Left renal cortex interstitium (tissue), 4 donors: Measurements from ENCODE around the gene LRRC4C. TPM values are rescaled to one million over a fixed set of nuclear protein-coding genes. Genes with fewer than 3 reads are reported as not detected.
"Not testable (repeated sequence)": the region's sequence is repeated elsewhere in the genome, so short reads cannot be mapped to it uniquely, and the experiment has no call there.

Experiments
- DNase-seq, 4 donors: peaks; one replicate each; pipeline ENCODE4 v3.0.0-alpha.2; 2013; ENCODE audit warnings: low read depth in 4 of 4, low spot score in 2 of 4, missing footprints in 1 of 4
- polyA plus RNA-seq, 4 donors: library from polyadenylated mRNA; unstranded; fragments of 120-200 nt; gene quantifications; one replicate each; pipeline ENCODE4 v1.2.1, GENCODE V29; 2013; ENCODE audit not compliant: insufficient read length in 4 of 4

The LRRC4C gene
- polyA plus RNA-seq, 4 donors, result 12.8 to 15.3 (median 14.6) TPM

- no peak for DNase-seq
These were observed 1240.1 kb downstream of the LRRC4C start for GRCh38 chr11:40219401-40219800.

DNA sequence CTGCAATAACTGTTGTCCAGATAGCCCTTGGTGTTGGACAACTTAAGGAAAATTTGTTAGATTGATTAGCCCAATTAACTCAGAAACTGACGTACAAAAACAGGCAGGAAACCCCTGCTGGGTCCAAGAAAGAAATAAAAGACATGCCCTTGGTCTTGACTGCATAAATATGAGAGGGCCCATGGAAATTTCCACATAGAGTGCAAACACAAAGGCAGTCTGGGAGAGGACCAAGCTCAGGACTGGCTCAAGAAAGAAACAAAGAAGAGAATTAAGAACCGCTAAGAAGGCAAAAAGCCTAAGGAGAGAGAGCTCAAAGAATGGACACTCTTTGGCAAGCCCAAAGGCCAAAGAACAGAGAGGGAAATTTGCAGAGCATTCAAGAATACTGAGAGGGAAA lies 1243.9 kb downstream of the LRRC4C start:
- no peak for DNase-seq

GRCh38 chr11:40207416-40207815 lies 1252.0 kb downstream of the LRRC4C start:
- DNase-seq, result no peak

DNA sequence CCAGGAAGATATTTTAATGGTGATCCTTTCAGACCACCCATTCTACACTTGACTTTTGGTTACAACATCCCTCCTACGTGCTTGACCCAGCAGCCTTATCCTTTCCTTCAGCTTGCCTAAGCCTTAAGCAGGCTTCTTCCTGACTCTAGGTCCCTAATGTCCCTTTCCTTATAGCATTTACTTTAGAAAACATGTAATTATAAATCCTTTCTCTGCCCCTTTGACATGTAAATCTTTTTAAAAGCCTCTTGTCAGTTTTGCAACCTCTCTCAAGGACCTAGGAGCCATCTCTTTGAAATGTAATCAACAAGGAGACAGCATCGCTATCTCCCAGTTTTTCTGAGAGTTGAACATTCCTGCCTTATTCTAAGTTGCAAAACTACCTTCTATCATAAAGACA lies 1255.2 kb downstream of the LRRC4C start:
- DNase-seq, result no peak

DNA sequence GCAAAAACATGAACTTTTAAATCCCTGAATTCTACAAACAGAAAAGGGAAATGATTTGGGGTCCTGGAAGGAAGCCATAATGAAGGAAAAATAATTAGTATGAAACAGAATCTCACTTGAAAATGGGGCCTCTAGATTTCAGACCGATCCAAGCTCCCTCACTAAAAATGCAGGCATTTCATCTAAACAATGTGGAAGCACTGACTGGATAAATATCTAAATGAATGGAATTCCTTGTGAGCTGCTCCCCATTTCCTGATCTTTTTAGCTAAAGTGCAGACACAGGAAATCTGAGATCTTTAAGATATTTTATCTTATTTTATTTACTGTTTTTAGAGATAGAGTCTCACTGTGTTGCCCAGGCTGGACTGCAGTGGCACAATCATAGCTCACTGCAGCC lies 1255.8 kb downstream of the LRRC4C start:
- no peak for DNase-seq

DNA sequence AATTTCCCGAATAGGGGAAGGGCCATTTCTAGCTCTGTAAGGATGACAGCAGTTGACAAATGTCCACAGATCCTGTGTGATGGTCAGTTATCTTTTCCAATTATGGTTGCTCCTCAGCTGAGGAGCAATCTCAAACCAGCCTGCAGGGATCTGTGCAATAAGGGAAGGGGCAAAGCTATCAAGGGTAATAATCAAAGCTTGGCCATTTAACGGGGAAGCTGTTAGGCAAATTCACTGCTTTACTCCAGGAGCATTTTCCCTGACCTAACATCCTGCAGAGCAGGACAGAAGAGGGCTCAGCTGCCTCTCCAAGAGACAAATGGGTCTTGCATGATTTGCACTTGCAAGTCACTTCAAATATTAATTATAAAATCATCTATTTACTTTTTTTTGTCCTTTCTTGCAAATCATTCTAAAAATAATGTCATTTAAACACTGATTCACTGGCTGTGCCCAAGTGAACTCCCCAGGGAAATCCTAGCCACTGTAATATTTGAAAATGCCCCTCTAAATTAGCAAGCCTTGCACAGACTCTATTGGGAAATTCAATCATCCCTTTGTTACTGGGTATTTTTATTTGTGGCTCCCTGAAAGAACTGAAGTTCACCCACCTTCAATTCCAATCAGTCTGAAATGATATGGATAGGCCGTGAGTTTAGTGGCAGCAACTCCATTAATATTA lies 1256.7 kb downstream of the LRRC4C start:
- no peak for DNase-seq

DNA sequence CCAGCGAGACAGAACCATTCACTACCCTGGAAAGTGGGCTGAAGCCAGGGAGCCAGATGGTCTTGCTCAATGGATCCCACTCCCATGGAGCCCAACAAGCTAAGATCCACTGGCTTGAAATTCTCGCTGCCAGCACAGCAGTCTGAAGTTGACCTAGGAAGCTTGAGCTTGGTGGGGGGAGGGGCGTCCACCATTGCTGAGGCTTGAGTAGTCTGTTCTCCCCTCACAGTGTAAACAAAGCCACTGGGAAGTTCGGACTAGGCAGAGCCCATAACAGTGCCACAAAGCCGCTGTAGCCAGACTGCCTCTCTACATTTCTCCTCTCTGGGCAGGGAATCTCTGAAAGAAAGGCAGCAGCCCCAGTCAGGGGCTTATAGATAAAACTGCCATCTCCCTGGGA lies 1266.9 kb downstream of the LRRC4C start:
- not testable (repeated sequence) for DNase-seq

DNA sequence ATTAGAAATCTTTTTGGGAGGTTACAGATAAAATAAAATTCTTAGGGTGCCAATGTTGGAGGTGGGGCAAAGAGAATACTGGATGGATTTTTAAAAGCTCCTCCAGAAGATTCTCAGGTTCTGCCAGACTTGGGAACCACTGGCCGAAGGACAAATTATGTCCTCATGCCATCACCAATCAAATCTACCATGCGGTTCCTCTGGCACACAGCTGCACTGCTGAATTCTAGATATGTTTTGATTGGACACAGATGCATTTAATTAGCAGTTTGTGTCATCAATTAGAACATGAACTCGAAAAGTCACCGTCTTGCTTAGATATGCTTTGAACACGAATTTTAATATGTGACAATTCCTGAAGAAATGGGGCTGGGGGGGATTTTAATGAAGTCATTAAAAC lies 1269.2 kb downstream of the LRRC4C start:
- DNase-seq, result no peak

- no peak for DNase-seq
These were observed 1270.6 kb downstream of the LRRC4C start for GRCh38 chr11:40188848-40189247.

- no peak for DNase-seq
These were observed 1272.2 kb downstream of the LRRC4C start for GRCh38 chr11:40187295-40187694.

DNA sequence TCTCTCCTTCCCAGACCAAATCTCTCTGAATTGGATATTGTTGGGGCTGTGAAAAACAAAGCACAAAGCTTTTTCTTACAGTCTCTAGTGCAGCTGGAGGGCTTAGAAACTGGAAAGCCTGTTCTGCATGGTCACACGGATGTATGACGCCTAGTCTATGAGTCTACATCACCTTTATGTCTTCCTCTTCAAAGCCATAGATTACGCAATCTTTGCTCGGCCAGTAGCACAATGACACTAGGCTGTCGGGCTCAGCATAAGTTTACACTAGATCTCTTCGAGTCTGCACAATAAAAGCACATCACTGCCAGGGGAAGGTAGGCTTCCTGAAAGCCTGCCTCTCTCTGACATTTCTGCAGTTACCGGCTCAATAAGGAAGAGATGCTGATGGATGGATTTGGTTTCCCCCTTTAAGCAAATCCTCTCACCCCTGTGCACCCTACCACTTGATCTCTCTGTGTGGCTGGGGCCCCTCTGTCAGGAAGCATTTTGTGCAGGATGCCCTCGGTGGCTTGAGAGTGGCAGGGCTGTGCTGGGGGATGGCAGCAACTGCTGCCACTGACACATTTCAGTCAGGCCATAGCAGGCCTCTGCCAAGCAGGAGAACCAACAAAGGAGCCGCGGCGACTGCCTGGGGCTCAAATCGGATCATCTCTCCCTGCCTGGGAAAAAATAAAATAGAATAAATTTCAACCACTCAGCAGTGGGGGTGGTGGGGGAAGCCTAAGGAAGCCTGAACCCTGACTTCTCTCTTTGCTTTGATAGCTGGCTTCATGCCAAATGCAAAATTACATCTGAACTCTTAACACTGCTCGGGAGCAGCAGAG lies 1272.8 kb downstream of the LRRC4C start:
- no peak for DNase-seq

DNA sequence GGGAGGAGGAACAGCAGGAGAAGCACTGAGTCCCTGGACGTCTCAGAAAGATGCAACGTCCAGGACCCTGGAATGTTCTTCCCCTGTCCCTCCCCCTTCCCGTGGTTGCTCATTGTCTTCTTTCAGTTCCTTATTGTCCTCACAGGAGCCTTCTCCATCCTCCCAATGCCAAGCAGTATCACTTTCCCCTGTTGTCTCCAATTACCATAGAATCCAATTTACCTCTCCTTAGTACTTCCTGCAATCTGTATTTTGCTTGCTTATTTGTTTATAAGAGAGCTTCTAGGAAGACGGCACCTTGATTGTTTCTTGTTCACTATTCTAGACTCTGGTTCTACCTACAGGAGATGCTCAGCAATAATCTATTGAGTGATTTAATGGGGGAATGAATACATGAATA lies 1273.7 kb downstream of the LRRC4C start:
- DNase-seq, result no peak

DNA sequence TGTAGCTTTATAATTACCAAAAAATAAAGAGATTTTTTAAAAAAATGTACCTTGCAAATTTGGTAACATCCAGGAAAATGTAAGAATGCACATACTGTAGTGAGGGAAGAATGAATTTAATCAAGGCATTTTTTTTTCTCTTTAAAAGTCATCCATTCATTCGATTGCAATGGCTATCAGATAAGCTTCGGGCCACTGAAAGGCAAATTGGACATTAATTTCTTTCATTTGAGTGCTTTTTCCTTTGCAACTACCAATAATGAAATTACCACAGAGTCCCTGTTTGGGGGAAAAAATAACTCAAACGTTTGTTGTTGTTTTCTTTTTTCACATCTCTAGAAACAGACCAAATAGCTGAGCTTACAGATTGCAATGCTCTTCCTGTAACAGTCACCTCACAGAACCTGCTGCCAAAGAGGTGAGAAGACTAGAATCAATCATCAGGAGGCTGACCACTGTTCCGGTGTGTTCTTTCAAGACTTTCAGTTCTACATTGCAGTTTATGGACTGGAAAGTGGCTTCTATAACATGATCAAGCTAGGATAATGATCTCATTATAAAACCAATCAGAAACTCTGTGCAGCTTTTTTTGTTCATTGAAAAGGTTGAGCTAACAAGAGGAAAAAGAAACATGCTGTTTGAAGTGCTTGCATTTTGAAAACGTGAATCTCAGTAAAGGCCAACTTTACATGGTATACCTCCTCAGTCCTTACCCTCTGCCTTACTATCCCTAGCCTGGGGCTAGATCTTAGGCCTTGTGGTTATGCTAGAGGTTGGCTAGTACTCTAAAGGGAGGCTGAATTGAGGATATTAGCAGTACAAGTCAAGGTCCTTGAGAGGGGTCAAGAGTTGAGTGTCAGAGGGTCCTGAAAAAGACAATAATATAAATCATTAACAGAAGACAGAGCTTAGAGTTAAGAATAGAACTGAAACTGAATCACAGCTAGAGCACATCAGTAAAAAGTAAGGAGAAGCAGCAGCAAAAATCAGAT lies 1276.1 kb downstream of the LRRC4C start:
- peak in 1 of 4 donors; percentile 15 for DNase-seq

GRCh38 chr11:40179541-40179940 lies 1279.9 kb downstream of the LRRC4C start:
- DNase-seq, result no peak

- DNase-seq, result no peak
These were observed 1281.0 kb downstream of the LRRC4C start for GRCh38 chr11:40178470-40178869.

DNA sequence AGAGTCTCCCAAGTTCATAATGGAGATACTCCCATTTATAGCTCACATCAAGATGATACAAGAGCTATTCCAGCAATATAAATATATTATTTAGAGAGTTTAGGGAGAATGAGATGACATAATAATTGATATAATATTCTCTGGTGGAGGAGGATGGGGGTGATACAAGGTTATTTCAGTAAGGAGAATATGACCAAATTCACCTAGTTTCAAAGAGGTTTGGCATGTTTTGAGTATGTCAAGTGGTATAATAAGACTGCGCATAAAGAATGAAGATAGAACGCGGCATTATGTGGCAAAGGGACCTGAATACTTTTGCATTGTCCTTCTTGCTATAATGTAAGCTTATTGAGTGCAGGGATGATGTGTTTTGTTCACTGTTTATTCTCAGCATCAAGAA lies 1283.5 kb downstream of the LRRC4C start:
- DNase-seq, result no peak

DNA sequence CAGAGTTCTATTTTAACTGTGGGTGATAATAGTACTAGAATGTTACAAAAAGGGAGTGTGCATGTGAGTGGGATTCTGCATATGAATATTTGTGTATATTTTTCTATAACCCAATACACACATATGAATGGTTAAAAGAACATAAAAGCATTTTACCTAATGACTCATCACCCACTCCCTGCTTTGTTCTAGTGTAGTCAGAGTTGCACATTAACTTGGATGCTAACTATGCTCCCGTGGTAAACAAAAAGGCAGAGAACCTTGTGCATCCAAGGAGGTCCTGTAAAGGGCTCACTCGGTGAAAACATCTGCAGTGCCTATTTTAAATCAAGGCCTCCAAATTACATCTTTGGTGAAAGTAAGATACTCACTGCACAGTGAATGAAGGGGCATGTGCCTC lies 1289.4 kb downstream of the LRRC4C start:
- no peak for DNase-seq

DNA sequence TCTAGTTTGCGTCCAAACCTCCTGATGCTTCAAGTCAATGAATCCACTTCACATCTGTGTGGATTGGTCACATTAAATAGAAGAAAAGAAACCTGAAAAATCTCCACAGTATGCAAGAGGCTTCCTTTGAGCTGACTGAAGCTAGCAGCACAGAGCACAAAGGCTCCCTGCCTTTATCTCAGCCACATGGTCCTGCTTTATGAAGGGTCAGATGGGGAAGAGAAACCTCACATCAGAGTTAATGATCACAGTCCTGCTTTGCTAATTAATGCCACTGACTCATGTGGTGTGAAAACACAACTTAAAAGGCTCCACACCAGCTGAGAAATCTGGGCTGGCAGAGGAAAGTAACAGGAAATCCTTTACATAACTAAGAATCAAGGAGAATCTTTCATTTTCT lies 1291.0 kb downstream of the LRRC4C start:
- DNase-seq, result no peak

- not testable (repeated sequence) for DNase-seq
These were observed 1291.6 kb downstream of the LRRC4C start for GRCh38 chr11:40167805-40168204.

GRCh38 chr11:40166892-40167291 lies 1292.6 kb downstream of the LRRC4C start:
- DNase-seq, result no peak
